Measurements from ENCODE around the gene FRAS1. TPM values are rescaled to one million over a fixed set of nuclear protein-coding genes. Genes with fewer than 3 reads are reported as not detected.

The FRAS1 gene
- total and polyA plus RNA-seq, 4 experiments from 2014 or later = not detected

DNA sequence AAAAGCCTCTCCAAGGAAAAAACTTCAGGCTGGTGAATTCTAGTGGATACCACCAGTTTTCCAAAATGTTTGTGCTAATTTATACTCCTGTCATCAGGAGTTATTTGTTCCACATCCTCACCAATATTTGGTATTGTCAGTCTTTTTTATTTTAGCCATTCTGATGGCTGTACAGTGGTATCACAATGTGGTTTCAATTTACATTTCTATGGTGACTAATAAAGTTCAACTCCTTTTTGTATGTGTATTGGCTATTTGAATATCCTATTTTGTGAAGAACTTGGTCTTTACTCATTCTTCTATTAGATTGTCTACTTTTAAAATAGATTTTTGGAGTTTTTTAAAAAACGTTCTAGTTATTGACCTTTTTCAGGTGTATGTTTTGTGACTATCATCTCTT lies 33.0 kb upstream of the FRAS1 start:
- H3K36me3 ChIP-seq (ENCODE audit: insufficient read depth, low read length) = no peaks in the 10 kb centered on the region
- H3K27ac Mint-ChIP-seq = no peak overlapping the region
- H3K9me3 ChIP-seq (ENCODE audit: control insufficient read depth in 1 of 2, low read length in 2 of 2) = no peaks in the 10 kb centered on the region
- peaks cover 2 to 7% of the 10 kb centered on the region in 2 donors for H3K27me3 Mint-ChIP-seq
- H3K4me1 ChIP-seq (ENCODE audit: insufficient read depth, low read length) = no peaks in the 10 kb centered on the region
- ChIA-PET POLR2A (ENCODE audit: partially characterized antibody) (no interaction called here), CTCF (ENCODE audit: partially characterized antibody) (no interaction called here)
- H3K4me1 Mint-ChIP-seq = no peaks in the 10 kb centered on the region
- H3K4me3 Mint-ChIP-seq = no peak overlapping the region
- DNase-seq = no peak
- H3K4me3 ChIP-seq (ENCODE audit: low read length in 2 of 2) = no peak overlapping the region
- no peak overlapping the region for H3K27ac ChIP-seq (ENCODE audit: low read depth, low read length)
- H3K9me3 Mint-ChIP-seq = peaks cover 0 to 2% (median 0%) of the 10 kb centered on the region in 8 donors
- no peaks in the 10 kb centered on the region for H3K36me3 Mint-ChIP-seq
- no peaks in the 10 kb centered on the region for H3K27me3 ChIP-seq (ENCODE audit: insufficient read depth, low read length)
- intact Hi-C loops (cut with micrococcal nuclease) = no loop called here

DNA sequence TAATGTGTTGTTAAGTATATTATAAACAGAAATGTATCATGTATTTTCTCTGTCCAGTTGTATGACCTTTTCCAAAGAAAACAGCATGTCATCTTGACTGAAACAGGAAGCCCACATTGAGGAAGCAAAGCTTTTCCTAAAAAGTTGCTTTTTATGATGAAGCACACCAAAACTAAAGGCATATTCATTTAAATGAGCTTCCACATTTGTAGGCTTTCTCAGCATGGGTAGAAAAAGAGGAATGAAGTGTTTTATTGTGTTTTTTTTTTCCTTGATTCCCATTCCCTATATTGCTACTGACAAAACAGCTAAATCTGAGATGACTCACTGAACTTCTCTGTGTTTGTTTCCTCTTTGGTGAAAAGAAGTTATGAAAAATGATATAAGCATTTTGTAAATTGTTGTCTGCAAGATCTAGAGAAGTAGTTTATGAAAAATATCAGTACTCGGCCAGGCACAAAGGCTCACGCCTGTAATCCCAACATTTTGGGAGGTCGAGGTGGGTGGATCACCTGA lies 32.5 kb upstream of the FRAS1 start:
- Mint-ChIP-seq H3K9me3 (peaks cover 0 to 2% (median 0%) of the 10 kb centered on the region in 8 donors), H3K27me3 (peaks cover 2 to 10% of the 10 kb centered on the region in 2 donors), H3K4me1 (no peaks in the 10 kb centered on the region), H3K27ac (no peak overlapping the region), H3K36me3 (no peaks in the 10 kb centered on the region), H3K4me3 (no peak overlapping the region)
- Histone ChIP-seq H3K27me3 (ENCODE audit: insufficient read depth, low read length) (no peaks in the 10 kb centered on the region), H3K4me1 (ENCODE audit: insufficient read depth, low read length) (no peaks in the 10 kb centered on the region), H3K4me3 (ENCODE audit: low read length in 2 of 2) (no peak overlapping the region), H3K9me3 (ENCODE audit: control insufficient read depth in 1 of 2, low read length in 2 of 2) (no peaks in the 10 kb centered on the region), H3K36me3 (ENCODE audit: insufficient read depth, low read length) (no peaks in the 10 kb centered on the region), H3K27ac (ENCODE audit: low read depth, low read length) (no peak overlapping the region)
- DNase-seq = no peak
- ChIA-PET CTCF (ENCODE audit: partially characterized antibody) (no interaction called here), POLR2A (ENCODE audit: partially characterized antibody) (no interaction called here)
- intact Hi-C loops (cut with micrococcal nuclease) = no loop called here

DNA sequence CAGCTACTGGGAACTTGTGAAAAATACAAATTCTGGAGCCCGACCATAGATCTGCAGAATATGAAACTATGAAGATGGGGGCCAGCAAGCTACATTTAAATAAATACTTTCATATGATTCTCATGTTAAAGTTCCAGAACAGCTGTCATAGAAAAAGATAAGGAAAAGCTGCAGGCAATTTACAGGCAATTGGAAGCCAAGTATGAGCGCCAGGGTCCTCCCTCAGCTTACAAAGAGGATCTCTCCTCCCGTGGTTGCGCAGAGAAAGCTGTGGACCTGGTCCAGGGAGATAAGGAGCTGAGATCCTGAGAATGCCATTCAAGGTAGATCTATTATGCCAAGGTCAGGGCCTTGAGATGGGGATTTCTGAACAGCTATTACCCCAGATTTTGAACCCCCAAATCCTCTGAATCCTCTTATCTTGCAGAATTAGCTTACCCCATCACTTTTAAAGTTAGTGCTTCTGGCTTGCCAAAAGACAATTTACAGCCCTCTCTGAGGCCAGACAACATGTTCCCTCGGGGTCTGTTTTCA lies 25.6 kb upstream of the FRAS1 start:
- no peak overlapping the region for H3K4me3 ChIP-seq (ENCODE audit: low read length in 2 of 2)
- no peak overlapping the region for H3K27ac ChIP-seq (ENCODE audit: low read depth, low read length)
- no peaks in the 10 kb centered on the region for H3K27me3 ChIP-seq (ENCODE audit: insufficient read depth, low read length)
- ChIA-PET POLR2A (ENCODE audit: partially characterized antibody) (no interaction called here), CTCF (ENCODE audit: partially characterized antibody) (no interaction called here)
- H3K9me3 ChIP-seq (ENCODE audit: control insufficient read depth in 1 of 2, low read length in 2 of 2) = no peaks in the 10 kb centered on the region
- peaks cover 0 to 2% (median 0%) of the 10 kb centered on the region in 8 donors for H3K9me3 Mint-ChIP-seq
- no peaks in the 10 kb centered on the region for H3K36me3 ChIP-seq (ENCODE audit: insufficient read depth, low read length)
- intact Hi-C loops (cut with micrococcal nuclease) = no loop called here
- DNase-seq = no peak
- H3K4me1 ChIP-seq (ENCODE audit: insufficient read depth, low read length) = no peaks in the 10 kb centered on the region
- H3K4me1 Mint-ChIP-seq = no peaks in the 10 kb centered on the region
- no peak overlapping the region for H3K27ac Mint-ChIP-seq
- H3K27me3 Mint-ChIP-seq = peaks cover 8 to 9% of the 10 kb centered on the region in 2 donors
- H3K36me3 Mint-ChIP-seq = no peaks in the 10 kb centered on the region
- H3K4me3 Mint-ChIP-seq = no peak overlapping the region

DNA sequence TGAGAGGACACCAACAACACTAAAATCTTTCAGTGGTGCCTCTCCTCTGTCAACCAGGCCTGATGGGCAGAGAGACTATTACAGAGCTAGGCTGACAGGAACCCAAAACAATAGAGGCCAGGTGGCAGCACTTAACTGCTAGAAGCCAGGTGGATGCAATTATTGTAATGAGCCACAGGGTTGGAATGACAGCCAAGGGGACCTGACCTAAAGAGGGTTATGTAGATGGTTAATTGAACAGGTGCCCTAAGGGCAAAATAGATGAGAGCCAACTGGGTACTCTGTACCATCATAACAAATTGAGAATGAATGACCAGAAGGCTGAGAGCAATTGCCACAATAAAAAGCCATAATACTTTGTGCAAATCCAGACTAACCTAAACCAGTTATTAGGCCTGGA lies 24.7 kb upstream of the FRAS1 start:
- H3K9me3 Mint-ChIP-seq = peaks cover 0 to 3% (median 0%) of the 10 kb centered on the region in 8 donors
- no peak overlapping the region for H3K27ac Mint-ChIP-seq
- no peak overlapping the region for H3K4me3 Mint-ChIP-seq
- H3K4me1 ChIP-seq (ENCODE audit: insufficient read depth, low read length) = no peaks in the 10 kb centered on the region
- intact Hi-C loops (cut with micrococcal nuclease) = no loop called here
- H3K27me3 ChIP-seq (ENCODE audit: insufficient read depth, low read length) = no peaks in the 10 kb centered on the region
- no peak overlapping the region for H3K27ac ChIP-seq (ENCODE audit: low read depth, low read length)
- no peak overlapping the region for H3K4me3 ChIP-seq (ENCODE audit: low read length in 2 of 2)
- no peaks in the 10 kb centered on the region for H3K36me3 ChIP-seq (ENCODE audit: insufficient read depth, low read length)
- ChIA-PET CTCF (ENCODE audit: partially characterized antibody) (no interaction called here), POLR2A (ENCODE audit: partially characterized antibody) (no interaction called here)
- no peaks in the 10 kb centered on the region for H3K9me3 ChIP-seq (ENCODE audit: control insufficient read depth in 1 of 2, low read length in 2 of 2)
- H3K4me1 Mint-ChIP-seq = no peaks in the 10 kb centered on the region
- DNase-seq = no peak
- H3K36me3 Mint-ChIP-seq = no peaks in the 10 kb centered on the region
- peaks cover 7 to 8% of the 10 kb centered on the region in 2 donors for H3K27me3 Mint-ChIP-seq

DNA sequence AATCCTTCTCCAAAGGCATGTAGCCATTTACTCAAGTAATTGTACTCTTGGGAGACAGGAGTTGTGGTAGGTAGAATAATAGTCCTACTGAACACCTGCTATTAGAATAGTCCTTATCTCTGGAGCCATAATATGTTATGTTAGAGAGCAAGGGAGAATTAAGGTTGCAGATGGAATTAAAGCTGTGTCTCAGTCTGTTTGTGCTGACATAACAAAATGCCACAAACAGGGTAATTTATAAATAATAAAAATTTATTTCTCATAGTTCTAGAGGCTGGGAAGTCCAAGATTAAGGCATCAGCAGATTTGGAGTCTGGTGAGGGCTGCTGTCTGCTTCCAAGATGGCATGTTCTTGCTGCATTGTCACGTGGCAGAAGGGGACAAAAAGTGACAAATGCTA lies 24.2 kb upstream of the FRAS1 start:
- no peaks in the 10 kb centered on the region for H3K27me3 ChIP-seq (ENCODE audit: insufficient read depth, low read length)
- no peaks in the 10 kb centered on the region for H3K9me3 ChIP-seq (ENCODE audit: control insufficient read depth in 1 of 2, low read length in 2 of 2)
- POLR2A ChIA-PET (ENCODE audit: partially characterized antibody) = no interaction called here
- CTCF ChIA-PET (ENCODE audit: partially characterized antibody) = no interaction called here
- H3K4me3 Mint-ChIP-seq = no peak overlapping the region
- H3K4me3 ChIP-seq (ENCODE audit: low read length in 2 of 2) = no peak overlapping the region
- peaks cover 0 to 3% (median 0%) of the 10 kb centered on the region in 8 donors for H3K9me3 Mint-ChIP-seq
- H3K27ac Mint-ChIP-seq = no peak overlapping the region
- intact Hi-C loops (cut with micrococcal nuclease) = no loop called here
- no peaks in the 10 kb centered on the region for H3K36me3 ChIP-seq (ENCODE audit: insufficient read depth, low read length)
- H3K27ac ChIP-seq (ENCODE audit: low read depth, low read length) = no peak overlapping the region
- peaks cover 7 to 8% of the 10 kb centered on the region in 2 donors for H3K27me3 Mint-ChIP-seq
- DNase-seq = no peak
- H3K36me3 Mint-ChIP-seq = no peaks in the 10 kb centered on the region
- no peaks in the 10 kb centered on the region for H3K4me1 ChIP-seq (ENCODE audit: insufficient read depth, low read length)
- H3K4me1 Mint-ChIP-seq = no peaks in the 10 kb centered on the region

DNA sequence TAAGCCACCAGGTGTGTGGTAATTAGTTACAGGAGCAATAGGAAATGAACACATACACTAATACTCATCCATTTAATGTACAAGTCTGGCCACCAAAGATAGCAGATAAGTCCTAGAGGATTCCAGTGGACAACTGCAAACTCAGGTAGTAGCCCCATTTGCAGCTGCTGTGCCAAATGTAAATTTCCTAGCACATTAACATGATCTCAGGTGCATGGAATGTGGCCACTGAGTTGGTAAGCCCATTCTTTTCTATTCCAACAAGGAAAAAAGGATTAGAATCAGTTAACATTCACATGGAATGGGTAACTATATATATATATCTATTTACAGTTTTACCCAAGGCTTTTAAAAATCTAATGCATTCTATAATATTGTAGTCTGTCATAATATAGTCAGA lies 23.3 kb upstream of the FRAS1 start:
- no peaks in the 10 kb centered on the region for H3K9me3 ChIP-seq (ENCODE audit: control insufficient read depth in 1 of 2, low read length in 2 of 2)
- no peak overlapping the region for H3K27ac Mint-ChIP-seq
- ChIA-PET CTCF (ENCODE audit: partially characterized antibody) (no interaction called here), POLR2A (ENCODE audit: partially characterized antibody) (no interaction called here)
- intact Hi-C loops (cut with micrococcal nuclease) = no loop called here
- no peaks in the 10 kb centered on the region for H3K36me3 ChIP-seq (ENCODE audit: insufficient read depth, low read length)
- peaks cover 7 to 9% of the 10 kb centered on the region in 2 donors for H3K27me3 Mint-ChIP-seq
- DNase-seq = no peak
- no peaks in the 10 kb centered on the region for H3K36me3 Mint-ChIP-seq
- no peaks in the 10 kb centered on the region for H3K4me1 Mint-ChIP-seq
- H3K9me3 Mint-ChIP-seq = peaks cover 0 to 6% (median 0%) of the 10 kb centered on the region in 8 donors
- no peaks in the 10 kb centered on the region for H3K4me1 ChIP-seq (ENCODE audit: insufficient read depth, low read length)
- H3K4me3 Mint-ChIP-seq = no peak overlapping the region
- no peak overlapping the region for H3K4me3 ChIP-seq (ENCODE audit: low read length in 2 of 2)
- H3K27me3 ChIP-seq (ENCODE audit: insufficient read depth, low read length) = no peaks in the 10 kb centered on the region
- H3K27ac ChIP-seq (ENCODE audit: low read depth, low read length) = no peak overlapping the region

DNA sequence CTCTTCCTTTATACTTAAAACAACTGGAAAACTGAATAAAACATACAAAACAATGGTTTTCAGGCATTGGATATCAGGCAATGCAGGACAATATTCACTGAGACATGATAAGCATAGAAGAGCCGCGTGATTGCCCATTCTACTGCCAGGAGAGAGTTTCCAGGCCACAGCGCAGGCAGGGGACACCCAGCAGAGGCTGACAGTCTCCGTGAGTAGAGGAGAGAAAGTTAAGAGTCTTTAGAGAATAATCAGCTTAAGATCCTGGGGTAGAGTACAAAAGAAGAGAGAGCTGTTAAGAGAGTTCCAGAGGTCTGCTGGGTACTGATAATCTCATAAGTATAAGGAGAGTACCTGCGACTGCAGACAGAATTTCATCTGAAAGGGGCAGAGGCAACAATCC lies 18.4 kb upstream of the FRAS1 start:
- H3K27me3 Mint-ChIP-seq = peaks cover 0 to 7% of the 10 kb centered on the region in 2 donors
- DNase-seq = no peak
- H3K9me3 Mint-ChIP-seq = peaks cover 0 to 8% (median 1%) of the 10 kb centered on the region in 8 donors
- H3K4me3 Mint-ChIP-seq = no peak overlapping the region
- H3K9me3 ChIP-seq (ENCODE audit: control insufficient read depth in 1 of 2, low read length in 2 of 2) = no peaks in the 10 kb centered on the region
- H3K27me3 ChIP-seq (ENCODE audit: insufficient read depth, low read length) = no peaks in the 10 kb centered on the region
- CTCF ChIA-PET (ENCODE audit: partially characterized antibody) = no interaction called here
- POLR2A ChIA-PET (ENCODE audit: partially characterized antibody) = no interaction called here
- no peak overlapping the region for H3K4me3 ChIP-seq (ENCODE audit: low read length in 2 of 2)
- no peaks in the 10 kb centered on the region for H3K4me1 ChIP-seq (ENCODE audit: insufficient read depth, low read length)
- intact Hi-C loops (cut with micrococcal nuclease) = no loop called here
- H3K27ac ChIP-seq (ENCODE audit: low read depth, low read length) = no peak overlapping the region
- no peaks in the 10 kb centered on the region for H3K4me1 Mint-ChIP-seq
- no peak overlapping the region for H3K27ac Mint-ChIP-seq
- H3K36me3 ChIP-seq (ENCODE audit: insufficient read depth, low read length) = no peaks in the 10 kb centered on the region
- no peaks in the 10 kb centered on the region for H3K36me3 Mint-ChIP-seq

DNA sequence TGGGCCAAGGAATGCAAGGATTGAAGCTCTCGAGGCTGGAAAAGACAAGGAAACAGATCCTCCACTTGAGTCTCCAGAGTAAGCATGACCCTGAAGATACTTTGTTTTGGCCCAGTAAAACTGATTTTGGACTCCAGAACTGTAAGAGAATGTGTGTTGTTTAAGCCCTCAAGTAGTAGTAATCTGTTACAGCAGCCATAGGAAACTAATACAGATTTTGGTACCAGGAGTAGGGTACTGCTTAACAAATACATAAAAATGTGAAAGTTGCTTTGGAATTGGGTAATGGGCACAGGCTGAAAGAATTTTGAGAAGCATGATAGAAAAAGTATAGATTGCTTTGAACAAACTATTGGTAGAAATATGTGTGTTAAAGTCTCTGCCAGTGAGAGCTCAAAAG lies 17.4 kb upstream of the FRAS1 start:
- no peaks in the 10 kb centered on the region for H3K4me1 Mint-ChIP-seq
- no peak overlapping the region for H3K27ac Mint-ChIP-seq
- H3K4me1 ChIP-seq (ENCODE audit: insufficient read depth, low read length) = no peaks in the 10 kb centered on the region
- H3K9me3 ChIP-seq (ENCODE audit: control insufficient read depth in 1 of 2, low read length in 2 of 2) = no peaks in the 10 kb centered on the region
- H3K27ac ChIP-seq (ENCODE audit: low read depth, low read length) = no peak overlapping the region
- no peak overlapping the region for H3K4me3 ChIP-seq (ENCODE audit: low read length in 2 of 2)
- no peaks in the 10 kb centered on the region for H3K36me3 Mint-ChIP-seq
- intact Hi-C loops (cut with micrococcal nuclease) = no loop called here
- ChIA-PET POLR2A (ENCODE audit: partially characterized antibody) (no interaction called here), CTCF (ENCODE audit: partially characterized antibody) (no interaction called here)
- peaks cover 0 to 8% (median 1%) of the 10 kb centered on the region in 8 donors for H3K9me3 Mint-ChIP-seq
- no peaks in the 10 kb centered on the region for H3K36me3 ChIP-seq (ENCODE audit: insufficient read depth, low read length)
- no peaks in the 10 kb centered on the region for H3K27me3 ChIP-seq (ENCODE audit: insufficient read depth, low read length)
- H3K27me3 Mint-ChIP-seq = peaks cover 0 to 5% of the 10 kb centered on the region in 2 donors
- H3K4me3 Mint-ChIP-seq = no peak overlapping the region
- no peak for DNase-seq

All from CD4-positive, alpha-beta memory T cell (primary cell).